ENCODE measurements around the gene SIK1. TPM values are rescaled to one million over a fixed set of nuclear protein-coding genes. Genes with fewer than 3 reads are reported as not detected.
"Not testable (repeated sequence)": the region's sequence is repeated elsewhere in the genome, so short reads cannot be mapped to it uniquely, and the experiment has no call there.

SIK1 gene
- total RNA-seq, 1 donor from 2014 or later: 23.6 TPM

DNA sequence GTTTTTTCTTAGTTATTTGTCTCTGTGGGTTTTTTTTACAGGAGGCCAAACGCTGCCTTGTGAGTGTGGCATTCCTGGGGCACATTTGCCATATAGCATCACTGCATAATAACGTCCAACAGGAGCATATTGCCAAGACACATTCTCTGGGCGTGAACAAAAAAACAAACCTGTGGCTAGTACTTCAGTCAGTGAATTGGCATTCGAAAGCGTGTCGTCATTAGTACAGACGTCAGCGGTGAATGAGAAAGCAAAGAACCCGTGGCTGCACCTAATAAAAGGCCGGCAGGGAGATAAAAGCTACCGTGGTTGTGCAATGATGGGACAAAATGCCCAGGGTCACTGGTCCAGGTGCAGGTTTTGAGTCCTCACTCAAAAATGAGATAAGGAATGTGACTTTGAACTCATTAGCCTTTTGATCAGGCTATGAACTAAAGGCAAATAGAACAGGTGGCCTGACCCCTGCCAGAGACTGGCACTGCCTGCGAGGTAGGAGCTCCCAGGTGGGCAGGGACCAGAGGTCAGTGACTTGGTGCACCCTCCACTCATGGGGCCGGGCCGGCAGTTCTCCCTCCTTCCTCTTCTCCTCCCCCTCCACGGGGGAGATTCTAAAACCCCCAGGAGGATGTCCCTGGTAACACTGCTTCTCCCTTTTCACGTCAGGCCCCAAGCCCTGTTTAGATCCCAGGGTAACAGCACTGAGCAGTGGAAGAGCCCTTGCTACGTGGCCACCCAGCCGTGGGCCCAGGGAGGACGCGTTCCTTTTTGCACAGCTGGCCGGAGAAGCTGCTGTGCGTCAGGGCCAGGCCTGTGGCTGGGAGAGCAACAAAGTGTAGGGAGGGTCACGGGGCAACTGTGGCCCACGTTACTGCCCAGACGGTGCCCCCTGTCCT is 14.2 kb upstream of the SIK1 start:
- DNase-seq (ENCODE audit: low spot score): not testable (repeated sequence)

DNA sequence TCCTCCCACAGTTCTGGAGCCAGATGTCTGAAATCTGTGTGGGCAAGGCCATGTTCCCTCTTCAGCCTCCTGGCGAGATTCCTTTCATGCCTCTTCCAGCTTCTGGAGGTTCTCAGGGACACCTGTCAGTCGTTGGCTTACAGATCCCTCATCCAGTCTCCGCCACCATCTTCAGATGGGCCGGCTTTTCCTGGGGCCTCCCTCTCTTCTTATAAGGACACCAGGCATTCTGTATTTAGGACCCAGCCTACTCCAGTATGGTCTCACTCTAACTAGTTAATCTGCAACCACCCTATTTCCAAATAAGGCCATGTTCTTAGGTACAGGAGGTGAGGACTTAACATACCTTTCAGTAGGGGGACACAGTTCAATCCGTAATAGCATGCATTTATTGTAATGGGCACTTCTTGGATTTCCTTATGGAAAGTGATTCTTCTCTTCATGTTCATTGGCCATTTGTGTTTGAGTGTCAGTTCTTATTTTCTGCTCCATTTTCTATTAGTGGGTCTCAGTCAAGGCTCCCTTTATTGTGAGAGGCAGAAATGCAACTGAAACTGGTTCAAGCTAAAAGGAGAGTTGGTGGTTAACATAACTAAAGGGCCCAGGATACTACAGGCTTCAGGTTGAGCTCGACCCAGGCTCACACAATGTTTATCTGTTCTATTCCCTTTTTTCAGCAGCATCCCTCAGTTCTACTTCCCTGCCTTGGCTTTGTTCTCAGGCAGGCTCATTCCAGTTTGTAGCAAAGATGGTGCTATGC is 12.6 kb upstream of the SIK1 start:
- not testable (repeated sequence) for DNase-seq (ENCODE audit: low spot score)

DNA sequence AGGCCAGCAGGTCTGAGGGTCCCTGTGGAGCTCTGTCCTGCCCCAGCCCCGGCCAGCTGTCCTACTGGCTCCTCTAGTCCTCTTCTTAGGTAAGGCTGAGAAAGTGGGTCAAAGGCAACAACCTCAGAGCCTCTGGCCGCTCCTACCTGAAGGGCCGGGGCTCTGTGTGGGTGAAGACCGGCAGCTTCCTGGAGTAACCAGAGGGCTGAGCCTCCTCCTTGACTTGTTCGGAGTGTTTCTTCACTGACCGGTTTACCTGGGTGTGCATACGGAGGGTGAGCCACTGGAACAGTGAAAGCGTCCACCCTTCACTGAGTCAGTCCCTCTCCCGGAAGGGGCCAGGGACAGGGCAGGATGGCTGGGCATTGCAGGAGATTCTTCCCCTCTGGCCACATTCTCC is 9.3 kb upstream of the SIK1 start:
- not testable (repeated sequence) for DNase-seq (ENCODE audit: low spot score)

DNA sequence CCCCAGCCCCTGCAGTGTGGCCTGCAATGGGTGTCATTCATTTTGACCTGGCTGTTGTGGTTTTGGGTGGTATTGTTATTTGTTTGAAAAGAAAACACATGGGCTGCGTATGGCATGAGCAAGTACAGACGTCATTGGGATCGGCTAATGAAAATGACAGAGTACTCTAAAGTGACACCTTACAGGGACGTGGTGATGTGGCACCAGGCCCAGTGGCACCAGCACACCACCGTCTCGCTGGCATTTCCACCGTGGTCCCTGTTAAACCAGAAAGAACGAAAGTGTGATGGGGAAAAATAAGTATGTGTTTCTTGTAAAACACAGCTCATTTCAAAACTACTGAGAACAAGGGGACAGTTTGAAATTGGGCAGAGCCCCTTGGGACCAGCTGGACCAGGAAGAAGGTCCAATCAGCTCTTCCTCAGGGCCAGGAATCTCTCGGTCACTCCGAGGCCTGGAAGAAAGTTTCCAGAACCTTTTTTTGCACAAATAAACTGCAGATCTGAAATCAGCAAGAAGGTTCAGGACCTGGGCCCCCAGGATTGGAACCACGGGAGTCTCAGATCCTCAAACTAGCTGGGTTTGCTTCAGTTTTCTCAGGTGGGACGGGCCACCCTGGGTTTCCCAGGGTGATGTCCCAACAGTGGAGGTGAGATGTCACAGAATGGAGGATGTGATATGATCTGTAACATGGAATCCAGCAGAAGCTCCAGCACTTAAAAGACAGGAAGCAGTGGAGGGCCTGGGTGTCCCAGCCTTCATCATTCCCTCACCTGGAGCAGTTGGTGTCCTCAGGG is 6.6 kb upstream of the SIK1 start:
- not testable (repeated sequence) for DNase-seq (ENCODE audit: low spot score)

DNA sequence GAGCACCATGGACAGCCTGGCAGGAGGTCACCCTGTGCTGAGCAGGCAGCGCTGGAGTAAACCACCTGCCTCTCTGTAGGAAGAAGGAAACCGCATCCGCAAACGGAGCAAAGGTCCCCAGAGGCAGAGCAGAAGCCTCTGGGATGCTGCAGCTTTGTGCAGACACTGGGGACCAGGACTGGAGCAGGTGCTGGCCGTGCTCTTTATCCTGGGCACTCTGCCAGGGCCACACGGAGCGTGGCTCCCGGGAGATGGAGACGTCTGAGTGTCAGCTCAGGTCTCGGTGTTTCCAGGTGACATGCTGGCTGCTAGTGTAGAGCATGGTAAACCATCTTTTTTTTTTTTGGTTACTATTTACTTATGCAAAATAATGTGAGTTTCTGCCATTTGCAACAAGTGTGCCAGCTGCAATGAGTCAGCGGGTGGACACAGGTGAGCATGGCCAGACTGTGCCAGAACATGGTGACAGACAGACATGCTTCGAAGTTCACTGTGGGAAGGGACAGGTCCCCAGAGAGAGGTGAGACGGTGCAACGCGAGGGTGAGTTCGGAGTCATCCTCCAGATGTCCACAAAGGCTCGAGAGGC is 4.0 kb upstream of the SIK1 start:
- not testable (repeated sequence) for DNase-seq (ENCODE audit: low spot score)

DNA sequence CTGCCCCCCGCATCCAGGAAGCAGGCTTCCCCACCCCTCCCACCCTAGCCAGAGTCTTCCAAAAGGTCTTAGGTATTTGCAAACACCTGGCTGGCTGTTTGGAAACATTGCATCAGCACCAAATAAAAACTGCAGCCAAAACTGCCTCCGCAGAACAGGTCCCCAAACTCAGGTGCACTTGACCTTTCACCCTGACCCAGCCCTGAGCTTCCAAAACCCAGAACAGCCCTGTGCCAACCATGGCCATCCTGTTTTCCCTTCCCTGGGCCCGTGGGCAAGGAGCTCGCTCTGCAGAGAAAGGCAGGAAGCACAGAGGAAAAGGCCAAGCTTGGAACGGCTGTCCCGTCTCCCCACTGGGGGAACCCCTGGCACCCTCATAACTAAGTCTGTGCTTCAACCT is 2.0 kb upstream of the SIK1 start:
- DNase-seq (ENCODE audit: low spot score): not testable (repeated sequence)

DNA sequence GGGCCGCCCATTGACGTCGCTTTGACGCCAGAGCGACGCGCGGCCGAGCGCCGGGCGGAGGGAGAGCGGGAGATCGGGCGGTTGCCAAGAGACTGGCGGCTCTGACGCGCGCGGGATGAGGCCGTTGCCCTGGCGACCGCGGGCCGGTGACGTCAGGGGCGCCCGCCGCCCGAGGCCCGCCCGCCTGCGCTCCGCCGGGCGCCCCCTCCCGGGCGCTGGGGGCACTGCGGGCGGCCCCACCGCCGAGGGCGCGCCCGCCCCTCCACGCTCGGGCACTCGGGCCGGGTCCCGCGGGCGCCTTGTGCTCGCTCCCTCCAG is 270 bp upstream of the SIK1 start:
- DNase-seq (ENCODE audit: low spot score): not testable (repeated sequence)

DNA sequence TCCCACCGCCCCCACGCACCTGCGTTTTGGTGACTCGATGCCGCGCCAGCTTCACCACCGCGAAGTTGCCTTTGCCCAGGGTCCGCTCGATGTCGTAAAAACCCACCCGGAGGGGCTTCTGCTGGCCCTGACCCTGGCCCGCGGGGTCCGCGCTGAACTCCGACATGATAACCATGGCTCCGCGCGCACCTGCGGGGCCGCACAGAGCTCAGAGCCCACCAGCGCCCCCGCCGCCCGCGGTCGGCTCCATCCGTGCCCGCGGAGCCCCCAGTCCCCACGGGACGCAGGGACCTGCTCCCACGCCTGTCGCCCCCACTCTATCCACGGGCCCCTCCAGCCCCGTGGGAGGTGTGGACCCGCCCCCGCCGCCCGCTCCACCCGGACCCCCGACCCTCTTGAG is 927 bp downstream of the SIK1 start:
- not testable (repeated sequence) for DNase-seq (ENCODE audit: low spot score)

DNA sequence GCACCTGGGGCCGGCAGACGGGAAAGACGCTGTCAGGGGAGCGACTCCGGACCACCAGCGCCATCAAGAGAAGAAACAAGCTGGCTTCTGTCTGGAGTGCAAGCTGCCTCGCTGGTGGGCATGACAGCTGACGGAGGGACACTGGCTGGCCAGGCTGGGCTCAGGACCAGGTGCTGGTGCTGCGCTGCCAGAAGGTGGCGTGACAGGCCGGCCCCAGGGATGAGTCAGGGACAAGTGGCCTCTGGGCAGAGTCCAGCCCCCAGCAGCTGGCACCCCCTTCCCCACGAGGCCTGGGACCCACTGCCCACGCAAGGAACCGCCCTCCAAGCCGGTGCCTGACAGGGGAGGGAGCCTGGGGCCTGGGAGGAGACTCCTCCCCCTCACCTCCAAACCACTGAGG is 7.5 kb downstream of the SIK1 start:
- not testable (repeated sequence) for DNase-seq (ENCODE audit: low spot score)

DNA sequence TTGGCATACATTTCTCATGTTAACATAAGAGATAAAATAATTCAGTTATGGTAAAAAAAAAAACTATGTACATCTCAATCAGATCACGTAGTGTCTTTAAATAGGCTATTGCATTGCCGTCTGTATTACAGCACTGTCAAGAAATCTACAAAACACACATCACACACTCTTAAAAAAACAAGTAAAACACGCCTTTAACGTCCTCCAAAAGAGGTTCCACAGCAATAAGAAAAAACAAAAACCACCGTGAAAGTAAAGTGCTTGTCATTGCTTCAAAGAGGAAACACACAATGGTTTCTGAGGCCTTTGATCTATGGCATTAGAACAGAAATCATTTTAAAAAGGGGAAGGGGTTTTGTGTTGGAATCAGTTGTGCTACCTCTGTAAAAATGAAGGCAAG is 12.4 kb downstream of the SIK1 start:
- not testable (repeated sequence) for DNase-seq (ENCODE audit: low spot score)

DNA sequence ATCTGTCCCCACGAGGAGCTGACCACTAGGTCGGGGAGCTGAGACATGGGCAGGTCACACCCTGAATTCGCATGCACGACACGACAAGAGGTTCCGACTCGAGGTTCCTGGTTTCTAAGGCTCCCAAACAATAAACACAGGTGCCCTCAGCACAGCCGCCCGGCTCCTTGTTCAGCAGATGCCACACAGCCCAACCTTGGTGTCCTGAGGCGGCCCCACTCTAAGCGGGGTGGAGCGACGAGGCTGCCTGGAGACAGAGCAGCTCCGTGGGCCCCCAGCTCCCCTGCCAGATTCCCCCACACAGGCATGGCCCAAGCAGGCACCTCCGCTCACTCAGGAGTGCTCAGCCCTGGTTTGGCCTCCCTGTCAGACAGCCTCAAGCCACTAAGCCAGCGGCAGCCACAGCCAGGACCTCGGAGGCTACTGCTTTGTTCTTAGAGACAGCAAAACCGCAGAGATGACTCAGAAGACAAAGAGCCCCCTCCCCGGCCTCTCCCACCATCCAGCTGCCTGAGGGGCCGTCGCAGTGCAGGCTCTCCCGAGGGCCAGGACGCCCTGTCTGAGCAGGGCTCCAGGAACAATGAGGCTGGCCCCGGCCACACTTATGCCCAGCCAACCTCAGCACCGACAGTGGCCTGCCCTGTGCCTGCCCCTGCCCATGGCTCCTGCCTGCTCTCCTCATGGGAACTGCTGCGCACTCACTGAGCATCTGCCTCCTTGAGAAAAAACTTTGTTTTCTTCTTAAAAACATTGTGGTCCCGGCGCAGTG is 14.7 kb downstream of the SIK1 start:
- DNase-seq (ENCODE audit: low spot score): not testable (repeated sequence)

DNA sequence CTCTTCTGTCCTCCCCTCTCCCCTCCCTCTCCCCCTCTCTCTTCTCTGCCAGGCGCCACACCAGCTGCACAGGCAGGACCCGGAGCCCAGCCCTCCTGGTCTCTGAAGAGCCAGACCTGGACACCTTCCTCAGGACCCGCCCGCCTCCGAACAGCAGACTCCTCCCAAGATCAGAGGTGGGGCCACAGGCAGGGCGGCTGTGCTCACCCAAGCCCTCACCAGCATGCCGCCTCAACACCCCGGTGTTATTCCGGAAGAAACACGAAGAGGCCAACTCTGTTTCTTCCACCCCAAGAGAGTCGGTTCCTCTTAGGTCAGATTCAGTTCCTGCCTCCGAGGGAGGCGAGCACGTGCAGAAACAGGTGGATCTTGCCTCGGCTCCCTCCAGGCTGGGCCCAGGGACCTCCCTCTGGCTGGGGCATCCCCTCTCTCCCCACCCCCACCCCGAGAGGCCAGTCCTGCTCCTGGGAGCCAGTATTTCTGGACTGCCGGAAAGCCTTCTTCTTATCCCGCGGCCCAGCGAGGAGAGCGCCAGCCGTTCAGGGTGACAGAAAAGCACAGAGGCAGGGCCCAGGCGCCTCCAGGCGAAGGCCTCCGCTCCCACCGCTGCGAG is 16.4 kb downstream of the SIK1 start:
- not testable (repeated sequence) for DNase-seq (ENCODE audit: low spot score)

DNA sequence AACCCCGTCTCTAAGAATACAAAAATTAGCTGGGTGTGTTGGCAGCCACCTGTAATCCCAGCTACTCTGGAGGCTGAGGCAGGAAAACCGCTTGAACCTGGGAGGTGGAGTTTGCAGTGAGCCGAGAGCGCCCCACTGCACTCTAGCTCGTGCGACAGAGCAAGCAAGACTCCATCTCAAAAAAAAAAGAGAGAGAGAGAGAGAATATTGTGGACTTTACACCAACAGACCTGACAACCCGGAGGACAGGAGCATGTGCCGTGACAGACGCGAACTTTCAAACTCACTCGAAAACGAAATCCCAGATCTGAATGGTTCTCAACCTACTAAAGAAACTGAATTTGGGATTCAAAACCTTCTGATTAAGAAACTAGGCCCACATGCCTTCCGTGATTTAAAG is 19.8 kb downstream of the SIK1 start:
- not testable (repeated sequence) for DNase-seq (ENCODE audit: low spot score)

DNA sequence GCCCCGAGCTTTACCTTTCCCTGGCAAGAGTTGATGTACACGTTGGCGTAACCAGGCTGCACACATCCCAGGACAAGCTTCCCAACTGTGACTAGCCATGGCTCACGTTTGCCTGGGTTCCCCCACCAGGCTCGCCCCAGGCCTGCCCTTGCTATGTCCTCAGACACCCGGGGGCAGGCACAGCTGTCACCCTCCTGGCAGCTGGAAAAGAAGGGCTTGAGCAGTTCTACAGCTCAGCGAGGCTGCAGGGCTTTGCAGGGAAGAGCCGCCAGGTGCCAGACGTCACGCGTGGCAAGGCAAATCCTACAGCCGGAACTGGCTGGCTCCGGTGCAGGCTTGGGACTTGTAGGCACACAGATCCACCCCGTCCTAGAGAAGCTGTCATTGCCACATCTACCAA is 22.5 kb downstream of the SIK1 start:
- DNase-seq (ENCODE audit: low spot score): not testable (repeated sequence)

DNA sequence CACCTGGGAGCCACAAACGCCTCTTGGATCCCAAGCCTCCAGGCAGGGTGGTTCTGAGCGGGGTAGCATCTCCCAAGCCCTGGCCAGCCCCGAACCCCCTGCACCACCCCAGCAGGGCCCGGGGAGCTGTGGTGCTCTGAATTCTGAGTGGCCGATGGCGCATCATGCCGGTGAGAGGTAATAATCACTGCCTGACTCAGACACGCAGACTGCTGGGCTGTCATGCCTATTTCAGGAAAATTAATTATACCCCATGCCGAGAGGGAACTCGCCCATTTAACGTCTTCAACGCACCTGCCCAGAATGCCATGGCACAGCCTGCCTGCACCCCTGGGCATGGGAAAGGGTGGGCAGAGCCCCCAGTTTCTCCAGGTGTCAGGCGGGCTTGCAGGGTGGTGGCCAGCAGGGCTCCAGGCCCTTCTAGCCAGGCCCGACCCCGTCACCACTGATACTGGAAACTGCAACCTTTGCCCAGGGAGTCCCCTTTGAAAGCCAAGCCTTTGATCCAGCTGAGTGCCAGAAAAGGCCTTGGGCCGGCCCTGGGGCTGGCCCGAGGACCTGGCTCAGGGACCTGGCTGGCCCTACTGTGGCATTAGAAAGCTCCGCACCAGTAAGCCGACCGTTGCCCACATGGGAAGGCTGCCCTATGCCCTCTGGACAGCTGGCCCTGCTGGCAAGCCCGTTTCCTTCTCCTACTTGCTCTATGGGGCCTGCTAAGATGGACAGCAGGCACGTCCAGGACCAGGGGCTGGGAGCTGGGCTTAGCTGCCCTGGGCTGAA is 23.1 kb downstream of the SIK1 start:
- not testable (repeated sequence) for DNase-seq (ENCODE audit: low spot score)

DNA sequence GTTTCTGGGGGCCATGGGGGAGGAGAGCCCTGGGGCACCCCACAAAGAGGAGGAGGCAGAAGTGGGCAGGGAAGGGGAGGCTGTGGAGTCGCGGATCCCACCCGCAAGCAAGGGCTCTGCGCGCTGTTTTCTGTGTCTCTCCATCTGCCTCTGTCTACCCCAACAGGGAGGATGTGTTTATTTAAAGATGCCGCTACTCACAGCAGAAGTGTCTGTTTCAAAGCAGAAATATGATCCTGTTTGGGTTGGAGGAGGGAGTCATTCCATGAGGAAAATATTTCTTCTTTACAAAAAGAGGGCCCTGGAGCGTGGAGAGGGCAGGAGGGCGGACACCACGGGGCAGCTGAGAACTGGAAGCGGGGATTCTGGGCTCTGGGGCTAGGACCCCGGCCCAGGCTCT is 25.8 kb downstream of the SIK1 start:
- DNase-seq (ENCODE audit: low spot score): not testable (repeated sequence)

DNA sequence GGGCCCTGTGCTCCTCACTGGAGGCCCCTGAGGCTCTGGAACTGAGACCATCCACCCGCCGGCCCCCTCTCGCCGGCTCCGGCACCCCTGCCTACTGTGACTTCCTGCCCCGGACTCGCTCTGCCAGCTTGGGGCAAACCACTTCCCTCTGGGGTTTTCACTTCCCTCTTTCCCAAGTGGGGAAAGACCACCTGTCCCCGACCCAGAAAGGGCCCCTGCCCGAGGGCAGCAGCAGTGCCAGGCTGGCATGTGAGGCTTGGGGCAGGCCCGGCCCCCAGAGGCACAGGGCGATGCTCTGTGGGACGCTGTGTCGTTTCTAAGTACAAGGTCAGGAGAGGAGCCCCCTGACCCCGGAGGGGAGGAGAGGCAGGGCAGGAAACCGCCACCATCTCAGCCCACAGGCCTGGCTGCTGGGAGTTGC is 27.3 kb downstream of the SIK1 start:
- DNase-seq (ENCODE audit: low spot score): not testable (repeated sequence)

DNA sequence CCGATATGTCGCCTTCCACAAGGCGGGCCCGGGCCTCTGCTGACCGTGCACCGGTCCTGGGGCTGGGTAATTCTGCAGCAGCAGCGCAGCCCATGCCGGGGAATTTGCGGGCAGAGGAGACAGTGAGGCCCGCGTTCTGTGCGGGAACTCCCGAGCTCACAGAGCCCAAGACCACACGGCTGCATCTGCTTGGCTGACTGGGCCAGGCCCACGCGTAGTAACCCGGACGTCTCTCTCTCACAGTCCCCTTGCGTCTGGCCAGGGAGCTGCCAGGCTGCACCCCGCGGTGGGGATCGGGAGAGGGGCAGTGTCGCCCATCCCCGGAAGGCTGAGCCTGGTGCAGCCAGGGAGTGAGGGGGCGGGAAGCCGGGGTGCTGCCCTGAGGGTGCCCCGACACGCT is 27.8 kb downstream of the SIK1 start:
- not testable (repeated sequence) for DNase-seq (ENCODE audit: low spot score)

DNA sequence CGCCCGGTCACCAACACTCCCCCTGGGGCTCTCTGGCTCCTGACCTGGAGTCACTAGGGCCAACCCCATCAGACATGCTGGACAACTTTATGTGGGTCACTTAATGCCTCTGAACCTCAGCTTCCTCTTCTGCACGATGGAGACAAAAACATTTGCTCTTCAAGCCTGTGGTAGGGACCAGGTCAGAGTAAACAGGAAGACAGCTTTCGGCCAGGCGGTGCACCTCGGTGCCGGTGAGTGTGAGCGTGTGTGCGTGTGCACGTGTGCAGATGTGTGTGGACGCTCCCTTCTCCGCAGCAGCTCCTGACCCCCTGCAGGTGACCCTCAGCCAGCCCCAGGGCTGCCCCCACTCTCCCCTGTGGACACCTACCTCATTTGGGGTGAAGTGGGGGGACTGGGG is 28.4 kb downstream of the SIK1 start:
- not testable (repeated sequence) for DNase-seq (ENCODE audit: low spot score)
